Measurements from ENCODE around the gene SEMA3A.

Gene SEMA3A

GRCh38 chr7:83987764-83988163, 206.8 kb downstream of the SEMA3A start:
- DNase-seq, result no peak

- DNase-seq, result no peak
These were observed 208.8 kb downstream of the SEMA3A start for GRCh38 chr7:83985821-83986220.

- DNase-seq, result no peak
These were observed 210.0 kb downstream of the SEMA3A start for GRCh38 chr7:83984591-83984990.

GRCh38 chr7:83984076-83984475, 210.5 kb downstream of the SEMA3A start:
- no peak for DNase-seq

- no peak for DNase-seq
These were observed 211.0 kb downstream of the SEMA3A start for GRCh38 chr7:83983606-83984005.

- no peak for DNase-seq
These were observed 218.3 kb downstream of the SEMA3A start for GRCh38 chr7:83976302-83976701.

GRCh38 chr7:83970081-83970480, 224.5 kb downstream of the SEMA3A start:
- DNase-seq, result no peak

GRCh38 chr7:83964318-83964717, 230.3 kb downstream of the SEMA3A start:
- no peak for DNase-seq

- no peak for DNase-seq
These were observed 237.3 kb downstream of the SEMA3A start for GRCh38 chr7:83957333-83957732.

GRCh38 chr7:83956104-83956503, 238.5 kb downstream of the SEMA3A start:
- no peak for DNase-seq

GRCh38 chr7:83952236-83952635, 242.4 kb downstream of the SEMA3A start:
- DNase-seq, result no peak

- DNase-seq, result no peak
These were observed 247.3 kb downstream of the SEMA3A start for GRCh38 chr7:83947260-83947659.

GRCh38 chr7:83946801-83947200, 247.8 kb downstream of the SEMA3A start:
- no peak for DNase-seq

- no peak for DNase-seq
These were observed 253.3 kb downstream of the SEMA3A start for GRCh38 chr7:83941300-83941699.

GRCh38 chr7:83937930-83938329, 256.7 kb downstream of the SEMA3A start:
- no peak for DNase-seq

- peak; percentile 75 for DNase-seq
These were observed 258.4 kb downstream of the SEMA3A start for GRCh38 chr7:83936056-83936708.

GRCh38 chr7:83934118-83934734, 260.4 kb downstream of the SEMA3A start:
- no peak for DNase-seq

GRCh38 chr7:83931968-83932367, 262.6 kb downstream of the SEMA3A start:
- DNase-seq, result no peak

GRCh38 chr7:83930262-83930661, 264.3 kb downstream of the SEMA3A start:
- DNase-seq, result no peak

GRCh38 chr7:83925860-83926259, 268.7 kb downstream of the SEMA3A start:
- no peak for DNase-seq

GRCh38 chr7:83921941-83922607, 272.5 kb downstream of the SEMA3A start:
- peak; percentile 45 for DNase-seq

- no peak for DNase-seq
These were observed 273.2 kb downstream of the SEMA3A start for GRCh38 chr7:83921271-83921940.

GRCh38 chr7:83918142-83918541, 276.4 kb downstream of the SEMA3A start:
- DNase-seq, result no peak

- DNase-seq, result no peak
These were observed 281.4 kb downstream of the SEMA3A start for GRCh38 chr7:83913174-83913573.

Measured in right hindlimb (tissue), 1 donor.